Gastrocnemius medialis (tissue), 4 donors: Measurements from ENCODE around the gene NUDT1. TPM values are rescaled to one million over a fixed set of nuclear protein-coding genes. Genes with fewer than 3 reads are reported as not detected.

Experiments used
- ATAC-seq, 2 donors: fragments of 150-250 bp; one replicate each; pipeline ENCODE4 v1.9.1; 2016
- DNase-seq, 2 donors: peaks; one replicate each; pipeline ENCODE4 v3.0.0-alpha.2; 2019
- H3K27ac ChIP-seq, 4 donors: fragments of 200-600 bp; sonication (generic); 1 replicate in 1 of 4; 2 replicates in 3 of 4; pipeline ENCODE4 v1.5.1; 2016 to 2018; ENCODE audit warnings: mild to moderate bottlenecking in 2 of 4, moderate library complexity in 1 of 4
- H3K27me3 ChIP-seq, 3 donors: fragments of 200-600 bp; sonication (generic) in 2 of 3; 1 replicate in 1 of 3; 2 replicates in 2 of 3; pipeline versions ENCODE4 v1.5.1 to v1.6.0; 2016 to 2019; ENCODE audit warnings: mild to moderate bottlenecking in 1 of 3, moderate library complexity in 1 of 3
- H3K36me3 ChIP-seq, 2 donors: fragments of 200-600 bp; sonication (generic) in 1 of 2; one replicate each; pipeline ENCODE4 v1.5.1; 2017 to 2018
- H3K4me1 ChIP-seq, 2 donors: fragments of 200-600 bp; sonication (generic) in 1 of 2; one replicate each; pipeline ENCODE4 v1.5.1; 2016 to 2017; ENCODE audit warnings: mild to moderate bottlenecking in 2 of 2
- H3K4me3 ChIP-seq, 4 donors: fragments of 200-600 bp; sonication (generic) in 3 of 4; 1 replicate in 1 of 4; 2 replicates in 3 of 4; pipeline ENCODE4 v1.5.1; 2016 to 2019; ENCODE audit warnings: mild to moderate bottlenecking in 2 of 4
- H3K9me3 ChIP-seq, 3 donors: fragments of 200-600 bp; sonication (generic) in 2 of 3; 1 replicate in 1 of 3; 2 replicates in 2 of 3; pipeline ENCODE4 v1.5.1; 2016 to 2019
- POLR2A ChIP-seq, 2 donors: fragments of 450-650 bp; IDR thresholded peaks; one replicate each; pipeline ENCODE4 v1.6.1; 2017; ENCODE audit warnings: antibody characterized with exemption in 2 of 2, mild to moderate bottlenecking in 2 of 2, moderate library complexity in 2 of 2
- in situ Hi-C, 4 donors: fragments of 200-750 bp; cut with MboI; loops; one replicate each; pipeline versions ENCODE4 v1.15.0 to v1.8.0; 2017; ENCODE audit warnings: low sequenced_read_pairs in 4 of 4
- intact Hi-C: fragments of 100-400 bp; cut with DNase I; formaldehyde crosslinking; loops from one replicate; pipeline ENCODE4 v1.15.1; 2023; ENCODE audit warnings: low total_unique reads
- total RNA-seq, 4 donors: library from RNA; depleted of rRNA; stranded (reverse); fragments of >200 nt; gene quantifications; one replicate each; pipeline versions ENCODE4 v1.1.0 to v1.2.3, GENCODE V29; 2016
- TF ChIP-seq, protein P1 (sequence below), 5 experiments: fragments of 450-650 bp in 3 of 5; fragments of 200-600 bp in 2 of 5; sonication (generic) in 2 of 5; IDR thresholded peaks in 4 of 5; conservative IDR thresholded peaks in 1 of 5; 1 replicate in 4 of 5; 2 replicates in 1 of 5; pipeline ENCODE4 v1.5.1; 2016 to 2019; ENCODE audit warnings: antibody characterized with exemption in 5 of 5, mild to moderate bottlenecking in 3 of 5, moderate library complexity in 3 of 5

Gene NUDT1
- total RNA-seq, 4 donors from 2014 or later, result 14.7 to 22.5 (median 18.1) TPM

DNA sequence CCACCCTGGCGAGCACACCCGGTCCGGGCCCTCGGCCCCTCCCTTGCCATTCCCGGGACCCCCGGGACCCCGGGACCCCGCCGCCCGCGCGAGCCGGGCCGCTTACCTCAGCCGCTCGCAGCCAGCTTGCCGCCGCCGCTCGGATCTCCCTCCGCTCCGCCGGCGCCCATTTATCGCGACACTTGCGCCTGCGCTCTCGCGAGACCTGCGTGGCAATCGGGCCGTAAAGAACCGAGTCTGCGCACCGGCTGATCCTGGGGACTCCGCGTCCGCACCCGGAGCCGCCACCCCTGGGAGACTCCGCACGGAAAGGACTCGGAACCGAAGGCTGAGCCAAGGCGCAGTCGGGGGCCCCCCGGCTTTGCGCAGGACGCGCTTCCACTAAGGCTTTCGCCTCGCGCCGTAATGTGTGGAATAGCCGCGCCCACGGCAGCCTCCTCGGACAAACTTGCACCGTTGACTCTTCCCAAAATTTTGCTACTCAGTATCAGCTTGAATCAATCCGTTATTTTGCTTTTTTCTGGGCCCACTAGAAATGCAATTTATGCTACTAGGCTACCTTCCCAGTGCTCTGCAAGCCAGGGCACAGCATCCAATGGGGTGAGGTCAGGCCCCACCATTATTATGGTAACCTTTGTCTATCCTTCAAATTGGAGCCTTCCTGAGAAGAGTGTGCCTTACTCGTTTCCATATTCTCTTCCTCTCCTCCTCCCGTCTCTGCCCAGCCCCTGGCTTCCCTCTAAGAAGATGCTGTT, 9.1 kb upstream of the NUDT1 start, which contains the start of gene MAD1L1:
Gene MAD1L1, minus strand, starts transcription at position 180 of the 755 bp plus-strand sequence. CDS start 2,812 bp downstream, outside the sequence.
- in situ Hi-C loops (no loop called here), intact Hi-C loops (loop anchor here (1.0 to 5.0 kb wide), 4 partner anchors 9 to 169 kb away; partner anchors contain the start of genes CHST12, EIF3B, MRM2 and NUDT1)
- peak within 1 kb of the TSS; percentile 82 to 99 (median 92) for H3K4me3 ChIP-seq
- H3K4me1 ChIP-seq, result peaks cover 16 to 22% of the 10 kb centered on the region in 2 donors
- ATAC-seq (peak; percentile 95), DNase-seq (peak; percentile 69 to 78)
- no peaks in the 10 kb centered on the region for H3K9me3 ChIP-seq
- H3K27ac ChIP-seq, result peak within 1 kb of the TSS; percentile 73 to 86 (median 80)
- peak in 1 of 2 donors; percentile 12 for TF ChIP-seq POLR2A (IDR thresholded peaks at IDR 0.05)
- TF ChIP-seq, protein P1, sequence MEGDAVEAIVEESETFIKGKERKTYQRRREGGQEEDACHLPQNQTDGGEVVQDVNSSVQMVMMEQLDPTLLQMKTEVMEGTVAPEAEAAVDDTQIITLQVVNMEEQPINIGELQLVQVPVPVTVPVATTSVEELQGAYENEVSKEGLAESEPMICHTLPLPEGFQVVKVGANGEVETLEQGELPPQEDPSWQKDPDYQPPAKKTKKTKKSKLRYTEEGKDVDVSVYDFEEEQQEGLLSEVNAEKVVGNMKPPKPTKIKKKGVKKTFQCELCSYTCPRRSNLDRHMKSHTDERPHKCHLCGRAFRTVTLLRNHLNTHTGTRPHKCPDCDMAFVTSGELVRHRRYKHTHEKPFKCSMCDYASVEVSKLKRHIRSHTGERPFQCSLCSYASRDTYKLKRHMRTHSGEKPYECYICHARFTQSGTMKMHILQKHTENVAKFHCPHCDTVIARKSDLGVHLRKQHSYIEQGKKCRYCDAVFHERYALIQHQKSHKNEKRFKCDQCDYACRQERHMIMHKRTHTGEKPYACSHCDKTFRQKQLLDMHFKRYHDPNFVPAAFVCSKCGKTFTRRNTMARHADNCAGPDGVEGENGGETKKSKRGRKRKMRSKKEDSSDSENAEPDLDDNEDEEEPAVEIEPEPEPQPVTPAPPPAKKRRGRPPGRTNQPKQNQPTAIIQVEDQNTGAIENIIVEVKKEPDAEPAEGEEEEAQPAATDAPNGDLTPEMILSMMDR (IDR thresholded peaks at IDR 0.05 in 4 of 5, conservative IDR thresholded peaks at IDR 0.05 in 1 of 5), result no peak
- no peaks in the 10 kb centered on the region for H3K27me3 ChIP-seq
- H3K36me3 ChIP-seq, result peaks cover 0 to 48% of the 10 kb centered on the region in 2 donors

DNA sequence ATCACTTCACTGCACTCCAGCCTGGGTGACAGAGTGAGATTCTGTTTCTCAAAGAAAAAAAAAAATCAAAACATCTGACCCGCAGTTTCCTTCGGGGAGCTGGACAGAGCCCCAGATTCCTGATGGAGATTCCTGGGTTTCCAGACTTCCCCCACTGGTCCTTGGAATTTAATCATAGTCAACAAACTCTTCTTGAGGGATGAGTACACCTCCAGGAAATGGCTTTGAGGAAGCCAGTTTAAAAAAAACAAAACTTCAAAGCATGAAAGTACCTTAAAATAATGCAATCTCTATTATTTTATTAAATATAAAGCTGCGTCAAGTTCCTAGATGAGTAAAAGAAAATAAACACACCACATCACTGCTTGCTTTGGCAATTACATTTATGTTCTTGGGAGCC, 8.1 kb upstream of the NUDT1 start:
- peaks cover 0 to 54% of the 10 kb centered on the region in 2 donors for H3K36me3 ChIP-seq
- no peak for ATAC-seq
- intact Hi-C loops (loop anchor here (1.0 to 5.0 kb wide), 4 partner anchors 8 to 168 kb away; partner anchors contain the start of genes CHST12, EIF3B, MRM2 and NUDT1), in situ Hi-C loops (no loop called here)
- no peak overlapping the region for H3K27ac ChIP-seq
- TF ChIP-seq, protein P1 (IDR thresholded peaks at IDR 0.05 in 4 of 5, conservative IDR thresholded peaks at IDR 0.05 in 1 of 5), result no peak
- TF ChIP-seq POLR2A (IDR thresholded peaks at IDR 0.05), result no peak
- no peaks in the 10 kb centered on the region for H3K27me3 ChIP-seq
- H3K9me3 ChIP-seq, result no peaks in the 10 kb centered on the region
- no peak overlapping the region for H3K4me3 ChIP-seq
- no peak for DNase-seq
- H3K4me1 ChIP-seq, result peaks cover 16 to 22% of the 10 kb centered on the region in 2 donors

DNA sequence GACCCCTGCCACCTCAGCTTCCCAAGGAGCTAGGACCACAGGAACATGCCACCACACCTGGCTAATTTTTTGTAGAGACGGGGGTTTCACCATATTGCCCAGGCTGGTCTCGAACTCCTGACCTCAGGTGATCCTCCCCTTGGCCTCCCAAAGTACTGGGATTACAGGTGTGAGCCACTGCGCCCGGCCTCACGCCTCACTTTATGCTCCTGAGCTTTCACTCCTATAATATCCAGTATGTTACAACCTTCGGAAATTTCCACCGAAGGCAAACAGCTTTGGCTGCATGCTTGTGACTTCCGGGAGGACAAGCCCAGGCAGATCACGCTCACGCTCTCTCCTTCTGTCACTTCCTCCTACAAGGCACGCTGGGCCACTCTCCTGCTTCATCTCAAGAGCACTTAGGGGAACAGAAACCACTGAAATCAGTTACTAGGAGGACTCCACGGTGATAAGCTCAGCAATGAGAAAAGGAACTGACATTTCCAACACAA, 4.9 kb upstream of the NUDT1 start:
- TF ChIP-seq, protein P1 (IDR thresholded peaks at IDR 0.05 in 4 of 5, conservative IDR thresholded peaks at IDR 0.05 in 1 of 5), result no peak
- peak in 1 of 2 donors; percentile 29 for TF ChIP-seq POLR2A (IDR thresholded peaks at IDR 0.05)
- H3K9me3 ChIP-seq, result no peaks in the 10 kb centered on the region
- no peak overlapping the region for H3K4me3 ChIP-seq
- no peaks in the 10 kb centered on the region for H3K27me3 ChIP-seq
- intact Hi-C loops (no loop called here), in situ Hi-C loops (no loop called here)
- peak; percentile 37 to 46 for DNase-seq
- ATAC-seq, result no peak
- H3K4me1 ChIP-seq, result peaks cover 11 to 13% of the 10 kb centered on the region in 2 donors
- H3K36me3 ChIP-seq, result peaks cover 0 to 46% of the 10 kb centered on the region in 2 donors
- peak overlapping the region in 1 of 4 donors; percentile 10 for H3K27ac ChIP-seq

DNA sequence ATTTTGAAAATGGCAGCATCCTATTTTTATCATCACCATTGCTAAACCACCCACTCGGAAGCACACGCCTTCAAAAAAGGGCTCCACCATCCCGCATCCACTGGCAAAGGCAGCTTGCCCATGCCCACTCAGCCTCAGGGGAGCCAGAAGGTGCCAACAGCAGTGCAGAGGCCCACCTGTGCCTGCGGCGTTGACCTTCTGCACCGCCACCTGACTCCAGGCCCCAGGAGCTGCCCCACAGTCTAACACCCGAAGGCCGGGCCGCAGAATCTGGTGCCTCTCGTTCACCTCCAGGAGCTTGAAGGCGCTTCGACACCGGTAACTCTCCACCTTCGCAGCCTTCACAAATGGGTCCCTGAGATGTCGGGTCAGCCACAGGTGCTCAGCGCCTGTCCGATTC, 2.8 kb upstream of the NUDT1 start:
- no peak for ATAC-seq
- no peak for DNase-seq
- Histone ChIP-seq H3K36me3 (peaks cover 0 to 46% of the 10 kb centered on the region in 2 donors), H3K4me1 (peaks cover 12 to 13% of the 10 kb centered on the region in 2 donors), H3K27me3 (no peaks in the 10 kb centered on the region), H3K9me3 (no peaks in the 10 kb centered on the region), H3K4me3 (no peak overlapping the region), H3K27ac (no peak overlapping the region)
- no peak for TF ChIP-seq POLR2A (IDR thresholded peaks at IDR 0.05)
- TF ChIP-seq, protein P1 (IDR thresholded peaks at IDR 0.05 in 4 of 5, conservative IDR thresholded peaks at IDR 0.05 in 1 of 5), result no peak
- intact Hi-C loops (no loop called here), in situ Hi-C loops (no loop called here)
